Esophagus muscularis mucosa (tissue), 4 donors: ENCODE results near the gene DLD. TPM values are rescaled to one million over a fixed set of nuclear protein-coding genes. Genes with fewer than 3 reads are reported as not detected.

Experiments used
- DNase-seq: peaks from one replicate; pipeline ENCODE4 v3.0.0-alpha.2; 2017; ENCODE audit errors: extremely low spot score
- H3K27ac ChIP-seq, 4 donors: fragments of 200-600 bp; sonication (generic); replicated peaks in 1 of 4; 1 replicate in 3 of 4; 2 replicates in 1 of 4; pipeline ENCODE4 v1.5.1; 2016 to 2019; ENCODE audit warnings: mild to moderate bottlenecking in 1 of 4
- H3K27me3 ChIP-seq, 4 donors: fragments of 200-600 bp; sonication (generic); one replicate each; pipeline versions ENCODE4 v1.5.1 to v1.6.0; 2016 to 2019
- H3K36me3 ChIP-seq, 4 donors: fragments of 200-600 bp; sonication (generic); one replicate each; pipeline ENCODE4 v1.5.1; 2016 to 2019
- H3K4me1 ChIP-seq, 4 donors: fragments of 200-600 bp; sonication (generic); one replicate each; pipeline ENCODE4 v1.5.1; 2016 to 2019
- H3K4me3 ChIP-seq, 4 donors: fragments of 200-600 bp; sonication (generic); 1 replicate in 2 of 4; 2 replicates in 2 of 4; pipeline ENCODE4 v1.5.1; 2016 to 2019; ENCODE audit warnings: mild to moderate bottlenecking in 4 of 4, moderate library complexity in 1 of 4
- H3K9me3 ChIP-seq, 4 donors: fragments of 200-600 bp; sonication (generic); 1 replicate in 3 of 4; 2 replicates in 1 of 4; pipeline ENCODE4 v1.5.1; 2016 to 2019
- EP300 ChIP-seq: sonication (generic); formaldehyde crosslinking; IDR thresholded peaks from one replicate; pipeline ENCODE4 v1.6.1; 2017; ENCODE audit warnings: antibody characterized with exemption
- POLR2A ChIP-seq: fragments of 450-650 bp; IDR thresholded peaks from one replicate; pipeline ENCODE4 v1.6.1; 2017; ENCODE audit warnings: antibody characterized with exemption, moderate library complexity, mild to moderate bottlenecking, low read depth
- POLR2AphosphoS5 ChIP-seq, 2 donors: sonication (generic); formaldehyde crosslinking; IDR thresholded peaks; one replicate each; pipeline ENCODE4 v1.6.1; 2017; ENCODE audit warnings: antibody characterized with exemption in 2 of 2
- WGBS: methylation state at CpG from one replicate; pipeline ENCODE4 v1.1.5; 2018; 5-methylcytosine and 5-hydroxymethylcytosine counted together
- intact Hi-C: fragments of 100-400 bp; cut with DNase I; formaldehyde crosslinking; loops from one replicate; pipeline ENCODE4 v1.15.1; 2023
- total RNA-seq, 4 donors: library from RNA; depleted of rRNA; stranded (reverse); fragments of >200 nt; gene quantifications; one replicate each; pipeline versions ENCODE4 v1.1.0 to v1.2.1, GENCODE V29; 2016
- TF ChIP-seq, protein P1 (sequence below), 3 experiments: fragments of 200-600 bp in 2 of 3; fragments of 450-650 bp in 1 of 3; sonication (generic) in 2 of 3; IDR thresholded peaks; one replicate each; pipeline ENCODE4 v1.5.1; 2017 to 2019; ENCODE audit warnings: antibody characterized with exemption in 3 of 3, mild to moderate bottlenecking in 2 of 3, moderate library complexity in 1 of 3

Gene DLD
- total RNA-seq, 4 donors from 2014 or later, result 99.9 to 135 (median 119) TPM

DNA sequence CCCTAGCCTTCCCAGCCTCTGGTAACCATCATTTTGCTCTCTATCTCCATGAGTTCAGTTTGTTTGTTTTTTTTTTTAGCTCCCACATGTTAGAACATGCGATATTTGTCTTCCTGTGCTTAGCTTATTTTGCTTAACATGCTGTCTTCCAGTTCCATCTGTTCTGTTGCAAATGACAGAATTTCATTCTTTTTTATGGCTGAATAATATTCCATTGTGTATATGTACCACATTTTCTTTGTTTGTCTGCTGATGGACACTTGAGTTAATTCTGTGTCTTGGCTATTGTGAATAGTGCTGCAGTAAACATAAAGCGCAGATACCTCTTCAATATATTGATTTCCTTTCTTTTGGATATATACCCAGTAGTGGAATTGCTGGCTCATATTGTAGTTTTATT, 21.0 kb downstream of the DLD start:
- H3K27ac ChIP-seq, result no peak overlapping the region
- H3K4me3 ChIP-seq, result no peak overlapping the region
- no peak for TF ChIP-seq EP300
- no peak for TF ChIP-seq POLR2AphosphoS5 (IDR thresholded peaks at IDR 0.05)
- no peak for TF ChIP-seq POLR2A
- TF ChIP-seq, protein P1, sequence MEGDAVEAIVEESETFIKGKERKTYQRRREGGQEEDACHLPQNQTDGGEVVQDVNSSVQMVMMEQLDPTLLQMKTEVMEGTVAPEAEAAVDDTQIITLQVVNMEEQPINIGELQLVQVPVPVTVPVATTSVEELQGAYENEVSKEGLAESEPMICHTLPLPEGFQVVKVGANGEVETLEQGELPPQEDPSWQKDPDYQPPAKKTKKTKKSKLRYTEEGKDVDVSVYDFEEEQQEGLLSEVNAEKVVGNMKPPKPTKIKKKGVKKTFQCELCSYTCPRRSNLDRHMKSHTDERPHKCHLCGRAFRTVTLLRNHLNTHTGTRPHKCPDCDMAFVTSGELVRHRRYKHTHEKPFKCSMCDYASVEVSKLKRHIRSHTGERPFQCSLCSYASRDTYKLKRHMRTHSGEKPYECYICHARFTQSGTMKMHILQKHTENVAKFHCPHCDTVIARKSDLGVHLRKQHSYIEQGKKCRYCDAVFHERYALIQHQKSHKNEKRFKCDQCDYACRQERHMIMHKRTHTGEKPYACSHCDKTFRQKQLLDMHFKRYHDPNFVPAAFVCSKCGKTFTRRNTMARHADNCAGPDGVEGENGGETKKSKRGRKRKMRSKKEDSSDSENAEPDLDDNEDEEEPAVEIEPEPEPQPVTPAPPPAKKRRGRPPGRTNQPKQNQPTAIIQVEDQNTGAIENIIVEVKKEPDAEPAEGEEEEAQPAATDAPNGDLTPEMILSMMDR (IDR thresholded peaks at IDR 0.05), result no peak
- H3K27me3 ChIP-seq, result no peaks in the 10 kb centered on the region
- intact Hi-C loops, result no loop called here
- 95% methylated on average over 2 of the region's 2 CpGs for WGBS
- no peaks in the 10 kb centered on the region for H3K9me3 ChIP-seq
- peaks cover 13 to 72% (median 51%) of the 10 kb centered on the region in 4 donors for H3K36me3 ChIP-seq
- peaks cover 8 to 35% (median 20%) of the 10 kb centered on the region in 4 donors for H3K4me1 ChIP-seq
- DNase-seq, result no peak

DNA sequence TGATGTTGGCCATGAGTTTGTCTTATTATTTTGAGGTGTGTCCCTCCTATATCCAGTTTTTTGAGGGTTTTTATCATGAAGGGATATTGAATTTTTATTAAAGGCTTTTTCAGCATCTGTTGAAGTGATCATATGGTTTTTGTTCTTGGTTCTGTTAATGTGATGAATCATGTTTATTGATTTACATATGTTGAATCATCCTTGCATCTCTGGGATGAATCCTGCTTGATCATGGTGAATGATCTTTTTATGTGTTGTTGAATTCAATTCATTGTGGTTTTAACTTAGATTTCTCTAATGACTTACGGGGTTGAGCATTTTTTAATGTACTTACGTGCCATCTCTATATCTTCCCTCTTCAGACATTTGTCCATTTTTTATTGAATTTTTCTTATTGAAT, 22.9 kb downstream of the DLD start:
- no peak for TF ChIP-seq POLR2AphosphoS5 (IDR thresholded peaks at IDR 0.05)
- no peak for TF ChIP-seq POLR2A
- no peak for TF ChIP-seq EP300
- TF ChIP-seq, protein P1 (IDR thresholded peaks at IDR 0.05), result no peak
- H3K9me3 ChIP-seq, result no peaks in the 10 kb centered on the region
- H3K27me3 ChIP-seq, result no peaks in the 10 kb centered on the region
- WGBS, result 90% methylated on average over 2 of the region's 2 CpGs
- H3K36me3 ChIP-seq, result peaks cover 31 to 73% (median 54%) of the 10 kb centered on the region in 4 donors
- no peak overlapping the region for H3K27ac ChIP-seq
- peaks cover 0 to 21% (median 9%) of the 10 kb centered on the region in 4 donors for H3K4me1 ChIP-seq
- no peak for DNase-seq
- intact Hi-C loops, result no loop called here
- H3K4me3 ChIP-seq, result no peak overlapping the region

DNA sequence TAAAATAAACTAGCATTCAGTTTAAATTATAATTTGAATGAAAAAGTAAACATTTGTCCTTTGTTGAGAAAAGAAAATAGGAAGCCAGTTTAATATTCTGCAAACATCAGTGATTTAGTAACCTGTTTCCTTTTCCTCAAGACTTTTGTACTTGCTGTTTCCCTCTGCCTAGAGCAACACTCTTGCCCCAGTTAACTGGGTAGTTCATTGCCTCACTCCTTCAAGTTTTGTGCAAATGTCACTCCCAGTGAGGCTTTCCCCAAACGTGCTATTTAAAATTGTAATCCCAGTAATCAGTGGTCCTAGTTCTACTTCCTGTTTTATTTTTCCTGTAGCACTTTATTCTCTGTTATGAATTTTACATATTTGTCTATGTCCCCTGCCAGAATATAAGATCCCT, 23.8 kb downstream of the DLD start:
- no peak overlapping the region for H3K4me3 ChIP-seq
- DNase-seq, result no peak
- no peaks in the 10 kb centered on the region for H3K27me3 ChIP-seq
- 28% methylated on average over 1 of the region's 1 CpG for WGBS
- H3K27ac ChIP-seq, result no peak overlapping the region
- intact Hi-C loops, result loop anchor here (5.0 kb wide), 1 partner anchor 67 kb away; no protein-coding TSS in a partner anchor
- H3K4me1 ChIP-seq, result peaks cover 0 to 21% (median 5%) of the 10 kb centered on the region in 4 donors
- TF ChIP-seq POLR2AphosphoS5 (IDR thresholded peaks at IDR 0.05), result no peak
- no peak for TF ChIP-seq POLR2A
- TF ChIP-seq, protein P1 (IDR thresholded peaks at IDR 0.05), result no peak
- TF ChIP-seq EP300, result no peak
- peaks cover 33 to 72% (median 57%) of the 10 kb centered on the region in 4 donors for H3K36me3 ChIP-seq
- no peaks in the 10 kb centered on the region for H3K9me3 ChIP-seq

DNA sequence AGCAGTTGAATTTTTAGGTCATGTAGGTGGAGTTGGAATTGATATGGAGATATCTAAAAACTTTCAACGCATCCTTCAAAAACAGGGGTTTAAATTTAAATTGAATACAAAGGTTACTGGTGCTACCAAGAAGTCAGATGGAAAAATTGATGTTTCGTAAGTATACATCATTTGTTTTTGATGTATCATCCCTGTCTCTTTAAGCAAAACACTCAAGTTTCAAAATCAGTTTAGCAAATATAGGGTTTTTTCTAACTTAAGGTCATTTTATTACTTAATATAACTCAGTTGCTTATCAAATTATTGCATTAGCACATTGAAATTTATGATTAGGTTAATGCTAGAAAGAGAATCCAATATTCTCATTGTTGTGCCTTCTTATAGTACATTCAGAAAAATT, 24.6 kb downstream of the DLD start:
- peaks cover 30 to 68% (median 53%) of the 10 kb centered on the region in 4 donors for H3K36me3 ChIP-seq
- no peaks in the 10 kb centered on the region for H3K27me3 ChIP-seq
- intact Hi-C loops, result loop anchor here (5.0 kb wide), 1 partner anchor 67 kb away; no protein-coding TSS in a partner anchor
- H3K4me3 ChIP-seq, result no peak overlapping the region
- 97% methylated on average over 2 of the region's 2 CpGs for WGBS
- TF ChIP-seq POLR2AphosphoS5 (IDR thresholded peaks at IDR 0.05) (no peak), POLR2A (no peak), EP300 (no peak)
- TF ChIP-seq, protein P1 (IDR thresholded peaks at IDR 0.05), result no peak
- no peaks in the 10 kb centered on the region for H3K9me3 ChIP-seq
- no peak overlapping the region for H3K27ac ChIP-seq
- no peak for DNase-seq
- peaks cover 0 to 28% (median 12%) of the 10 kb centered on the region in 4 donors for H3K4me1 ChIP-seq
